HepG2 (cell line): ENCODE results near the gene PLXND1. TPM values are rescaled to one million over a fixed set of nuclear protein-coding genes. Genes with fewer than 3 reads are reported as not detected.

ENCODE experiments used
- ATAC-seq: fragments of 200-7000 bp; cut with Tn5 transposase; 3 replicates; pipeline ENCODE4 v1.9.1; 2020; ENCODE audit warnings: mild to moderate bottlenecking, moderate library complexity
- BruUV-seq: library from RNA; stranded (reverse); fragments of 400-500 nt; replicated peaks from 2 replicates; lab custom pipeline; 2021; lab: Mats Ljungman, UMichigan
- CTCF ChIA-PET: fragments of 300-600 bp; formaldehyde crosslinking; extraction: SDS; loops from one replicate; lab custom pipeline; 2021; ENCODE audit warnings: low total read pairs, inconsistent platforms, low intra/inter-chr PET ratio; lab: Yijun Ruan, JAX
- POLR2A ChIA-PET: fragments of 350-600 bp; sonication (Branson Sonifier 250); formaldehyde crosslinking; loops from one replicate; lab custom pipeline; 2020; ENCODE audit warnings: antibody characterized with exemption, inconsistent platforms; lab: Yijun Ruan, JAX
- DNase-seq: peaks from one replicate; pipeline ENCODE4 v3.0.0-alpha.2; 2015; ENCODE audit warnings: low spot score
- FAIRE-seq: peaks from 3 replicates; lab custom pipeline; 2011; peaks lifted over from hg19 to GRCh38; lab: Jason Lieb, UNC
- H2AFZ ChIP-seq: one replicate; pipeline ENCODE4 v1.6.1; 2011; ENCODE audit warnings: low read length, inconsistent platforms
- H3K27ac ChIP-seq: fragments of 300-600 bp; 3 replicates; pipeline ENCODE4 v1.8.0; 2011; ENCODE audit warnings: mixed run types, mild to moderate bottlenecking, mixed read lengths, low read length, inconsistent platforms; ENCODE audit not compliant: insufficient read depth; ENCODE audit errors: extremely low read length
- H3K27me3 ChIP-seq, 2 experiments: fragments of 200-600 bp in 1 of 2; 2 replicates in 1 of 2; 3 replicates in 1 of 2; pipeline versions ENCODE4 v1.6.0 to v1.8.0; 2011; ENCODE audit warnings: low read length in 2 of 2, mild to moderate bottlenecking in 2 of 2, moderate library complexity in 2 of 2, inconsistent platforms in 1 of 2; ENCODE audit not compliant: insufficient read depth in 2 of 2, control insufficient read depth in 1 of 2
- H3K36me3 ChIP-seq, 2 experiments: fragments of 200-600 bp in 1 of 2; replicated peaks in 1 of 2; 2 replicates in 1 of 2; 3 replicates in 1 of 2; pipeline versions ENCODE4 v1.5.1 to v1.8.0; 2011; ENCODE audit warnings: low read length in 2 of 2, inconsistent platforms in 1 of 2; ENCODE audit not compliant: insufficient read depth in 2 of 2, control insufficient read depth in 1 of 2
- H3K4me1 ChIP-seq: 2 replicates; pipeline ENCODE4 v1.5.1; 2012; ENCODE audit warnings: low read length, inconsistent platforms; ENCODE audit not compliant: insufficient read depth
- H3K4me2 ChIP-seq: 2 replicates; pipeline ENCODE4 v1.6.0; 2011; ENCODE audit warnings: low read depth, low read length, inconsistent platforms
- H3K4me3 ChIP-seq, 3 experiments: fragments of 200-600 bp in 1 of 3; sonication (generic), shearing (Covaris generic) in 1 of 3; replicated peaks in 1 of 3; 2 replicates each; pipeline ENCODE4 v1.5.1; 2011 to 2016; ENCODE audit warnings: low read length in 3 of 3, inconsistent platforms in 2 of 3, low read depth in 2 of 3, mild to moderate bottlenecking in 2 of 3, control low read depth in 1 of 3, mixed read lengths in 1 of 3; ENCODE audit not compliant: insufficient read depth in 1 of 3
- H3K79me2 ChIP-seq: one replicate; pipeline ENCODE4 v1.6.1; 2011; ENCODE audit warnings: low read length, inconsistent platforms; ENCODE audit not compliant: insufficient read depth
- H3K9ac ChIP-seq: 2 replicates; pipeline ENCODE4 v1.6.0; 2011; ENCODE audit warnings: mild to moderate bottlenecking, low read depth, low read length, inconsistent platforms; ENCODE audit not compliant: insufficient read depth
- H3K9me3 ChIP-seq: 2 replicates; pipeline ENCODE4 v1.5.1; 2012; ENCODE audit warnings: mild to moderate bottlenecking, low read length
- H4K20me1 ChIP-seq: 2 replicates; pipeline ENCODE4 v1.6.0; 2011; ENCODE audit warnings: inconsistent platforms, mild to moderate bottlenecking, low read length, moderate library complexity; ENCODE audit not compliant: insufficient read depth
- BHLHE40 ChIP-seq: IDR thresholded peaks from 2 replicates; pipeline ENCODE4 v1.6.1; 2011; ENCODE audit warnings: low read length, improper control_type of control experiment
- HNRNPL ChIP-seq: fragments of 200-400 bp; formaldehyde crosslinking; IDR thresholded peaks from 2 replicates; pipeline ENCODE4 v1.6.1; 2017; ENCODE audit warnings: mild to moderate bottlenecking, low read depth, low read length
- PLSCR1 ChIP-seq: sonication (generic); formaldehyde crosslinking; IDR thresholded peaks from 2 replicates; pipeline ENCODE4 v1.5.0; 2020; ENCODE audit warnings: missing genetic modification reagents, mild to moderate bottlenecking, borderline replicate concordance
- SRF ChIP-seq: IDR thresholded peaks from 2 replicates; pipeline ENCODE4 v1.6.1; 2011; ENCODE audit warnings: mild to moderate bottlenecking, low read depth, low read length, moderate library complexity
- USF2 ChIP-seq, 2 experiments: sonication (generic) in 1 of 2; formaldehyde crosslinking in 1 of 2; IDR thresholded peaks; 2 replicates each; pipeline versions ENCODE4 v1.5.1 to v1.6.1; 2011 to 2020; ENCODE audit warnings: borderline replicate concordance in 1 of 2, low read depth in 1 of 2, low read length in 1 of 2, mild to moderate bottlenecking in 1 of 2, missing genetic modification reagents in 1 of 2, moderate library complexity in 1 of 2
- ZFX ChIP-seq: sonication (generic); formaldehyde crosslinking; IDR thresholded peaks from 2 replicates; pipeline ENCODE4 v1.4.0; 2020; ENCODE audit warnings: mild to moderate bottlenecking, low read depth, missing genetic modification reagents, moderate library complexity
- ZNF580 ChIP-seq: IDR thresholded peaks from 2 replicates; pipeline ENCODE4 v1.6.1; 2016; ENCODE audit warnings: low read depth, borderline replicate concordance
- ZNF691 ChIP-seq: sonication (generic); formaldehyde crosslinking; IDR thresholded peaks from 2 replicates; pipeline ENCODE4 v1.4.0; 2020; ENCODE audit warnings: missing genetic modification reagents, low read depth, mild to moderate bottlenecking, borderline replicate concordance
- ZNF713 ChIP-seq: sonication (generic); formaldehyde crosslinking; IDR thresholded peaks from 2 replicates; pipeline ENCODE4 v1.4.0; 2020; ENCODE audit warnings: mild to moderate bottlenecking, missing genetic modification reagents
- ZSCAN22 ChIP-seq: sonication (generic); formaldehyde crosslinking; IDR thresholded peaks from 2 replicates; pipeline ENCODE4 v1.4.0; 2020; ENCODE audit warnings: mild to moderate bottlenecking, missing genetic modification reagents
- WGBS: methylation state at CpG from one replicate; pipeline ENCODE4 v1.1.6; 2017; ENCODE audit warnings: low lambda C conversion rate; 5-methylcytosine and 5-hydroxymethylcytosine counted together
- in situ Hi-C: cut with HindIII; loops from 2 replicates; pipeline ENCODE4 v1.10.0; 2017; ENCODE audit warnings: low pct_unique_long_range_greater_than_20kb; ENCODE audit not compliant: extremely low pct_ligation_motif_present
- intact Hi-C: fragments of 100-400 bp; cut with micrococcal nuclease; formaldehyde crosslinking; loops from one replicate; pipeline ENCODE4 v1.10.0; 2022; ENCODE audit not compliant: unreplicated experiment
- polyA plus RNA-seq, 8 experiments: library from polyadenylated mRNA; depleted of rRNA in 3 of 8; stranded (reverse) in 7 of 8; unstranded in 1 of 8; fragments of >200 nt; fragmentation: Illumina TruSeq in 4 of 8; extraction: Trizol in 4 of 8; gene quantifications; 2 replicates each; pipeline versions ENCODE4 v1.2.1 to v1.2.3, GENCODE V29; 2011 to 2016; ENCODE audit warnings: low read depth in 4 of 8, missing spikeins in 1 of 8, mixed read lengths in 1 of 8; ENCODE audit not compliant: insufficient read depth in 1 of 8
- total RNA-seq, 5 experiments: library from RNA; depleted of rRNA; stranded (reverse); fragments of >200 nt; fragmentation: Illumina TruSeq; extraction: Trizol; gene quantifications; 2 replicates each; pipeline ENCODE4 v1.2.3, GENCODE V29; 2016; ENCODE audit warnings: low read depth in 1 of 5

The PLXND1 gene
- total and polyA plus RNA-seq, 2 of the 13 experiments (the other 11 are each of a cell fraction or from before 2014, with no cell fraction given), result 15.9 to 42.0 TPM

GRCh38 chr3:129615751-129616281 is 9.3 kb upstream of the PLXND1 start (continued):
- TF ChIP-seq ZNF691 (CRISPR knock-in tag) (0 out of 2 replicates have a peak, but pooled peaks have one; percentile 44), HNRNPL (peak; percentile 87), ZNF713 (no peak), ZNF580 (CRISPR knock-in tag) (no peak), PLSCR1 (CRISPR knock-in tag) (no peak)

GRCh38 chr3:129614927-129615363 is 8.5 kb upstream of the PLXND1 start:
- TF ChIP-seq USF2 (IDR thresholded peaks at IDR 0.05; ENCODE audit: low read depth, low read length) (peak; percentile 60), USF2 (CRISPR knock-in tag; IDR thresholded peaks at IDR 0.05; ENCODE audit: borderline replicate concordance) (peak; percentile 69; the same call in 1 of the 2 replicates), ZSCAN22 (CRISPR knock-in tag) (no peak), ZFX (CRISPR knock-in tag) (0 out of 2 replicates have a peak, but pooled peaks have one; percentile 17), HNRNPL (0 out of 2 replicates have a peak, but pooled peaks have one; percentile 25), BHLHE40 (peak; percentile 70), SRF (no peak)
- DNase-seq (no peak), ATAC-seq (no peak), FAIRE-seq (no peak)
- H3K9me3 ChIP-seq, result no peaks in the 10 kb centered on the region
- no peak overlapping the region for H3K9ac ChIP-seq
- no peaks in the 10 kb centered on the region for H3K79me2 ChIP-seq
- H3K27ac ChIP-seq, result no peak overlapping the region
- in situ Hi-C loops, result no loop called here
- intact Hi-C loops, result no loop called here
- no peaks in the 10 kb centered on the region for H3K36me3 ChIP-seq
- H2AFZ ChIP-seq, result no peak overlapping the region
- H3K4me1 ChIP-seq, result peaks cover 87% of the 10 kb centered on the region
- BruUV-seq, result no TSS peak
- POLR2A ChIA-PET, result interaction anchor here (1.0 to 3.8 kb wide), 3 partner anchors 11 to 19 kb away, joined by 3 to 26 read pairs (median 7); no protein-coding TSS in a partner anchor
- CTCF ChIA-PET, result no interaction called here
- peak overlapping the region in 1 of 3 experiments; percentile 12; a peak in 1 of 6 replicates for H3K4me3 ChIP-seq
- H3K4me2 ChIP-seq, result peak overlapping the region; percentile 69
- WGBS, result 34% methylated on average over 5 of the region's 5 CpGs
- no peaks in the 10 kb centered on the region; a peak in 1 of 5 replicates for H3K27me3 ChIP-seq
- H4K20me1 ChIP-seq, result no peaks in the 10 kb centered on the region
